CD4-positive, alpha-beta memory T cell (primary cell): ENCODE measurements around the gene TCFL5. TPM values are rescaled to one million over a fixed set of nuclear protein-coding genes. Genes with fewer than 3 reads are reported as not detected.

ENCODE experiments used
- CTCF ChIA-PET: fragments of 350-600 bp; sonication (Branson Sonifier 250); formaldehyde crosslinking; loops from one replicate; lab custom pipeline; 2021; ENCODE audit warnings: inconsistent platforms; ENCODE audit not compliant: partially characterized antibody; lab: Charles Lee
- POLR2A ChIA-PET: fragments of 350-600 bp; sonication (Branson Sonifier 250); formaldehyde crosslinking; loops from one replicate; lab custom pipeline; 2021; ENCODE audit not compliant: partially characterized antibody; lab: Charles Lee
- DNase-seq, 5 donors: peaks; one replicate each; pipeline versions ENCODE4 v3.0.0 to v3.0.0-alpha.2; 2020 to 2022; ENCODE audit warnings: mixed read lengths in 1 of 5
- H3K27ac ChIP-seq: one replicate; pipeline ENCODE4 v1.7.0; 2013; ENCODE audit warnings: low read depth, low read length
- H3K27me3 ChIP-seq: 2 replicates; pipeline ENCODE4 v1.7.0; 2013; ENCODE audit warnings: mild to moderate bottlenecking, low read length, moderate library complexity; ENCODE audit not compliant: insufficient read depth
- H3K36me3 ChIP-seq: 2 replicates; pipeline ENCODE4 v1.7.0; 2013; ENCODE audit warnings: mild to moderate bottlenecking, low read length, moderate library complexity; ENCODE audit not compliant: insufficient read depth
- H3K4me1 ChIP-seq: 2 replicates; pipeline ENCODE4 v1.7.0; 2013; ENCODE audit warnings: mild to moderate bottlenecking, low read length, moderate library complexity; ENCODE audit not compliant: insufficient read depth
- H3K4me3 ChIP-seq, 2 donors: one replicate each; pipeline ENCODE4 v1.7.0; 2013; ENCODE audit warnings: low read length in 2 of 2, mild to moderate bottlenecking in 1 of 2
- H3K9me3 ChIP-seq, 2 donors: one replicate each; pipeline ENCODE4 v1.7.0; 2013; ENCODE audit warnings: low read length in 2 of 2, control low read depth in 1 of 2; ENCODE audit not compliant: control insufficient read depth in 1 of 2
- H3K27ac Mint-ChIP-seq, 7 donors: one replicate each; pipeline ENCODE4 v1.8.0; 2020 to 2021; ENCODE audit warnings: mixed read lengths in 7 of 7, mild to moderate bottlenecking in 6 of 7, inconsistent platforms in 3 of 7, moderate library complexity in 3 of 7
- H3K27me3 Mint-ChIP-seq, 2 donors: one replicate each; pipeline ENCODE4 v1.8.0; 2020 to 2021; ENCODE audit warnings: mixed read lengths in 2 of 2
- H3K36me3 Mint-ChIP-seq, 2 donors: one replicate each; pipeline ENCODE4 v1.8.0; 2020 to 2021; ENCODE audit warnings: mixed read lengths in 2 of 2, inconsistent platforms in 1 of 2, mild to moderate bottlenecking in 1 of 2
- H3K4me1 Mint-ChIP-seq, 4 donors: one replicate each; pipeline ENCODE4 v1.8.0; 2020 to 2021; ENCODE audit warnings: mixed read lengths in 4 of 4, mild to moderate bottlenecking in 1 of 4
- H3K4me3 Mint-ChIP-seq, 8 donors: one replicate each; pipeline ENCODE4 v1.8.0; 2020 to 2021; ENCODE audit warnings: mixed read lengths in 8 of 8, mild to moderate bottlenecking in 7 of 8, moderate library complexity in 6 of 8, inconsistent platforms in 3 of 8
- H3K9me3 Mint-ChIP-seq, 8 donors: one replicate each; pipeline ENCODE4 v1.8.0; 2020 to 2021; ENCODE audit warnings: mixed read lengths in 8 of 8, mild to moderate bottlenecking in 5 of 8, inconsistent platforms in 3 of 8, moderate library complexity in 1 of 8
- intact Hi-C: fragments of 100-400 bp; cut with micrococcal nuclease; formaldehyde crosslinking; loops from one replicate; pipeline ENCODE4 v1.15.1; 2023
- polyA plus RNA-seq, 2 donors: library from polyadenylated mRNA; unstranded; fragments of 300-500 nt; fragmentation: Illumina TruSeq; gene quantifications; one replicate each; pipeline ENCODE4 v1.2.3, GENCODE V29; 2021
- total RNA-seq, 2 experiments: library from RNA; stranded (reverse); gene quantifications; one replicate each; pipeline ENCODE4 v1.2.3, GENCODE V29; 2021

Gene TCFL5
- total and polyA plus RNA-seq, 4 experiments from 2014 or later: 0.52 to 10.3 (median 6.2) TPM

GRCh38 chr20:62826646-62827310 is 34.8 kb downstream of the TCFL5 start:
- no peaks in the 10 kb centered on the region for H3K36me3 Mint-ChIP-seq
- peaks cover 0 to 8% (median 1%) of the 10 kb centered on the region in 4 donors for H3K4me1 Mint-ChIP-seq
- ChIA-PET POLR2A (no interaction called here), CTCF (no interaction called here)
- Histone ChIP-seq H3K36me3 (no peaks in the 10 kb centered on the region), H3K9me3 (no peaks in the 10 kb centered on the region), H3K27ac (no peak overlapping the region), H3K4me3 (no peak overlapping the region), H3K27me3 (no peaks in the 10 kb centered on the region), H3K4me1 (peaks cover 11% of the 10 kb centered on the region)
- no peak overlapping the region for H3K27ac Mint-ChIP-seq
- H3K9me3 Mint-ChIP-seq: no peaks in the 10 kb centered on the region
- no peaks in the 10 kb centered on the region for H3K27me3 Mint-ChIP-seq
- intact Hi-C loops: no loop called here
- no peak overlapping the region for H3K4me3 Mint-ChIP-seq
- DNase-seq: no peak

DNA sequence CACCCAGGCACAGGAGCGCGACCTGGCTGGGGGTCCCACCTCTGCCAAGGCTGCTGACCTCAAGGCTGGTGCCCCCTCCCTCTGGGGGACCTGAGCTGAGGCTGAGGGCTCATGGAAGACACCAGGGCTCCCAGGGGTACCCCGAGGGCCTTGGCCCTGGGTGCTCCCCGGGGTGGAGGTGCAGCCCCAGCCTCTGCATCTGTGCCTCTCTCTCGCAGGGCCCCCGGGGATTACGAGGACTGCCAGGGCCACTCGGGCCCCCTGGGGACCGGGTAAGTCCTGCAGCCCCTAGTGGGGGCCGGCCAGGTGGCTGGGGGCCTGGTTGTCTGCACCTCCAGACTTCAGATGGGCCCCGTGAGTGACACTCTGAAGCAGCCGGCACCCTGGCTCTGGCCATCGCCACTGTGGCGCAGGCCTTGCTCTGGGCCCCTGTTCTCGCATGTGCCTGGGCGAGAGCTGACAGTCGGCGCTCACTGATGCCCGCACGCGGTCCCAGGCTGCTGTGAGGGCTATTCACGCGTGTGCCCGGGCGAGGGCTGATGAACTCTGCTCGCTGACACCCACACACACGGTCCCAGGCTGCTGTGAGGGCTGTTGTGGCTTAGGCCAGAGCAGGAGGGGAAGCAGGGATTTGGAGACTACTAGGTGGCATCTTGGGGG is 35.5 kb downstream of the TCFL5 start:
- CTCF ChIA-PET: no interaction called here
- H3K36me3 ChIP-seq: no peaks in the 10 kb centered on the region
- DNase-seq: peak in 1 of 5 donors; percentile 7
- intact Hi-C loops: no loop called here
- no peak overlapping the region for H3K27ac ChIP-seq
- Mint-ChIP-seq H3K36me3 (no peaks in the 10 kb centered on the region), H3K4me3 (no peak overlapping the region), H3K27me3 (no peaks in the 10 kb centered on the region), H3K4me1 (peaks cover 0 to 8% (median 0%) of the 10 kb centered on the region in 4 donors), H3K9me3 (no peaks in the 10 kb centered on the region), H3K27ac (no peak overlapping the region)
- POLR2A ChIA-PET: interaction anchor here (2.1 kb wide), 1 partner anchor 32 kb away, joined by 10 read pairs; no protein-coding TSS in a partner anchor
- no peaks in the 10 kb centered on the region for H3K27me3 ChIP-seq
- peaks cover 9% of the 10 kb centered on the region for H3K4me1 ChIP-seq
- no peaks in the 10 kb centered on the region for H3K9me3 ChIP-seq
- H3K4me3 ChIP-seq: no peak overlapping the region

DNA sequence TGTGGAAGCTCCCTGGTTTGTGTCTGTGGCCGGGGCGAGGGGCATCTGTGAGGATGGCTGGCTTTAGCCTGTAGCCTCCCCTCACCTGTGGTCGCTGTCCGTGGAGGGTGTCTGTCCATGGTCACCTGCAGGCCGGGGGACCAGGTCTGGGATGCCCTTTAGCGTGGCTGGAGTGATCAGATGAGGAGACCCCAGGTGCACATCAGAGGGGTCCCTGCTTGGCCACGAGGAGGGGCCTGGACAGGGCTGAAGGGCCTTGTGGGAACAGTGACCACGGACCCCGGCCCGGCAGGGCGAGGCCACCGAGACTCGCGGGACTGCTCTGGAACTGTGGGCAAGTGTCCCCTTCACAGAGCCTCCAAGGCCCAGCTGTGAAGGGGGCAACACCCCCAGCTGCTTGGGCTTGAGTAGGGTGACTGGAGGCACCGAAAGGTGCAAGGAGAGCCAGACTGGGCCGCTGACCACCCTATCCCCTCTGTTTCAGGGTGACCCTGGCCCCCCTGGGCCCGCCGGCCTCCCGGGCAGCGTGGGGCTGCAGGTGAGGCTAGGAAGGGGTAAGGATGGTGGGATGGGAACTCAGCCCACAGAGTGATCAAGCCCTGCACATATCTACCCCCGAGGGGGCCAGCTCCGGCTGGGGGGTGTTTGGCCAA is 36.2 kb downstream of the TCFL5 start:
- Mint-ChIP-seq H3K36me3 (no peaks in the 10 kb centered on the region), H3K4me3 (peak overlapping the region in 1 of 8 donors; percentile 29), H3K27me3 (no peaks in the 10 kb centered on the region), H3K27ac (peak overlapping the region in 1 of 7 donors; percentile 53), H3K4me1 (peaks cover 0 to 8% (median 0%) of the 10 kb centered on the region in 4 donors), H3K9me3 (no peaks in the 10 kb centered on the region)
- H3K4me1 ChIP-seq: peaks cover 9% of the 10 kb centered on the region
- H3K4me3 ChIP-seq: no peak overlapping the region
- CTCF ChIA-PET: interaction anchor here (0.6 to 1.7 kb wide), 2 partner anchors 17 to 441 kb away, joined by 6 to 7 read pairs; no protein-coding TSS in a partner anchor
- H3K9me3 ChIP-seq: no peaks in the 10 kb centered on the region
- H3K27me3 ChIP-seq: no peaks in the 10 kb centered on the region
- DNase-seq: peak in 1 of 5 donors; percentile 31
- H3K27ac ChIP-seq: no peak overlapping the region
- POLR2A ChIA-PET: interaction anchor here (2.1 kb wide), 1 partner anchor 31 kb away, joined by 10 read pairs; no protein-coding TSS in a partner anchor
- no peaks in the 10 kb centered on the region for H3K36me3 ChIP-seq
- intact Hi-C loops: no loop called here

GRCh38 chr20:62824476-62825332 is 36.9 kb downstream of the TCFL5 start:
- H3K27me3 Mint-ChIP-seq: no peaks in the 10 kb centered on the region
- H3K4me1 ChIP-seq: peaks cover 9% of the 10 kb centered on the region
- intact Hi-C loops: no loop called here
- no peaks in the 10 kb centered on the region for H3K36me3 ChIP-seq
- no peaks in the 10 kb centered on the region for H3K27me3 ChIP-seq
- H3K4me3 ChIP-seq: no peak overlapping the region
- H3K36me3 Mint-ChIP-seq: no peaks in the 10 kb centered on the region
- H3K9me3 Mint-ChIP-seq: no peaks in the 10 kb centered on the region
- H3K27ac Mint-ChIP-seq: peak overlapping the region in 2 of 7 donors; percentile 29 to 57
- peak overlapping the region in 4 of 8 donors; percentile 31 to 60 (median 46) for H3K4me3 Mint-ChIP-seq
- DNase-seq: peak in 4 of 5 donors; percentile 29 to 54 (median 44)
- ChIA-PET POLR2A (interaction anchor here (2.1 kb wide), 1 partner anchor 30 kb away, joined by 10 read pairs; no protein-coding TSS in a partner anchor), CTCF (interaction anchor here (0.6 to 1.7 kb wide), 2 partner anchors 16 to 441 kb away, joined by 6 to 7 read pairs; no protein-coding TSS in a partner anchor)
- no peak overlapping the region for H3K27ac ChIP-seq
- no peaks in the 10 kb centered on the region for H3K9me3 ChIP-seq
- peaks cover 0 to 8% (median 0%) of the 10 kb centered on the region in 4 donors for H3K4me1 Mint-ChIP-seq

GRCh38 chr20:62823688-62824475 is 37.7 kb downstream of the TCFL5 start:
- no peaks in the 10 kb centered on the region for H3K9me3 Mint-ChIP-seq
- Histone ChIP-seq H3K4me3 (no peak overlapping the region), H3K27me3 (peaks cover under 1% of the 10 kb centered on the region), H3K36me3 (no peaks in the 10 kb centered on the region), H3K27ac (no peak overlapping the region), H3K4me1 (peaks cover 9% of the 10 kb centered on the region), H3K9me3 (no peaks in the 10 kb centered on the region)
- H3K4me3 Mint-ChIP-seq: no peak overlapping the region
- ChIA-PET CTCF (interaction anchor here (0.9 to 1.7 kb wide), 2 partner anchors 16 to 17 kb away, joined by 3 to 7 read pairs; no protein-coding TSS in a partner anchor), POLR2A (interaction anchor here (2.1 kb wide), 1 partner anchor 30 kb away, joined by 10 read pairs; no protein-coding TSS in a partner anchor)
- no peaks in the 10 kb centered on the region for H3K36me3 Mint-ChIP-seq
- DNase-seq: peak in 1 of 5 donors; percentile 36
- intact Hi-C loops: no loop called here
- no peak overlapping the region for H3K27ac Mint-ChIP-seq
- no peaks in the 10 kb centered on the region for H3K27me3 Mint-ChIP-seq
- H3K4me1 Mint-ChIP-seq: peaks cover 0 to 8% (median 0%) of the 10 kb centered on the region in 4 donors
